HepG2 (cell line): ENCODE results near the gene DTD2. TPM values are rescaled to one million over a fixed set of nuclear protein-coding genes. Genes with fewer than 3 reads are reported as not detected.

Source experiments
- ATAC-seq: fragments of 200-7000 bp; cut with Tn5 transposase; 3 replicates; pipeline ENCODE4 v1.9.1; 2020; ENCODE audit warnings: mild to moderate bottlenecking, moderate library complexity
- BruUV-seq: library from RNA; stranded (reverse); fragments of 400-500 nt; replicated peaks from 2 replicates; lab custom pipeline; 2021; lab: Mats Ljungman, UMichigan
- CTCF ChIA-PET: fragments of 300-600 bp; formaldehyde crosslinking; extraction: SDS; loops from one replicate; lab custom pipeline; 2021; ENCODE audit warnings: low total read pairs, inconsistent platforms, low intra/inter-chr PET ratio; lab: Yijun Ruan, JAX
- POLR2A ChIA-PET: fragments of 350-600 bp; sonication (Branson Sonifier 250); formaldehyde crosslinking; loops from one replicate; lab custom pipeline; 2020; ENCODE audit warnings: antibody characterized with exemption, inconsistent platforms; lab: Yijun Ruan, JAX
- DNase-seq: peaks from one replicate; pipeline ENCODE4 v3.0.0-alpha.2; 2015; ENCODE audit warnings: low spot score
- FAIRE-seq: peaks from 3 replicates; lab custom pipeline; 2011; peaks lifted over from hg19 to GRCh38; lab: Jason Lieb, UNC
- H2AFZ ChIP-seq: one replicate; pipeline ENCODE4 v1.6.1; 2011; ENCODE audit warnings: low read length, inconsistent platforms
- H3K27ac ChIP-seq: fragments of 300-600 bp; 3 replicates; pipeline ENCODE4 v1.8.0; 2011; ENCODE audit warnings: mixed run types, mild to moderate bottlenecking, mixed read lengths, low read length, inconsistent platforms; ENCODE audit not compliant: insufficient read depth; ENCODE audit errors: extremely low read length
- H3K27me3 ChIP-seq, 2 experiments: fragments of 200-600 bp in 1 of 2; 2 replicates in 1 of 2; 3 replicates in 1 of 2; pipeline versions ENCODE4 v1.6.0 to v1.8.0; 2011; ENCODE audit warnings: low read length in 2 of 2, mild to moderate bottlenecking in 2 of 2, moderate library complexity in 2 of 2, inconsistent platforms in 1 of 2; ENCODE audit not compliant: insufficient read depth in 2 of 2, control insufficient read depth in 1 of 2
- H3K36me3 ChIP-seq, 2 experiments: fragments of 200-600 bp in 1 of 2; replicated peaks in 1 of 2; 2 replicates in 1 of 2; 3 replicates in 1 of 2; pipeline versions ENCODE4 v1.5.1 to v1.8.0; 2011; ENCODE audit warnings: low read length in 2 of 2, inconsistent platforms in 1 of 2; ENCODE audit not compliant: insufficient read depth in 2 of 2, control insufficient read depth in 1 of 2
- H3K4me1 ChIP-seq: 2 replicates; pipeline ENCODE4 v1.5.1; 2012; ENCODE audit warnings: low read length, inconsistent platforms; ENCODE audit not compliant: insufficient read depth
- H3K4me2 ChIP-seq: 2 replicates; pipeline ENCODE4 v1.6.0; 2011; ENCODE audit warnings: low read depth, low read length, inconsistent platforms
- H3K4me3 ChIP-seq, 3 experiments: fragments of 200-600 bp in 1 of 3; sonication (generic), shearing (Covaris generic) in 1 of 3; replicated peaks in 1 of 3; 2 replicates each; pipeline ENCODE4 v1.5.1; 2011 to 2016; ENCODE audit warnings: low read length in 3 of 3, inconsistent platforms in 2 of 3, low read depth in 2 of 3, mild to moderate bottlenecking in 2 of 3, control low read depth in 1 of 3, mixed read lengths in 1 of 3; ENCODE audit not compliant: insufficient read depth in 1 of 3
- H3K79me2 ChIP-seq: one replicate; pipeline ENCODE4 v1.6.1; 2011; ENCODE audit warnings: low read length, inconsistent platforms; ENCODE audit not compliant: insufficient read depth
- H3K9ac ChIP-seq: 2 replicates; pipeline ENCODE4 v1.6.0; 2011; ENCODE audit warnings: mild to moderate bottlenecking, low read depth, low read length, inconsistent platforms; ENCODE audit not compliant: insufficient read depth
- H3K9me3 ChIP-seq: 2 replicates; pipeline ENCODE4 v1.5.1; 2012; ENCODE audit warnings: mild to moderate bottlenecking, low read length
- H4K20me1 ChIP-seq: 2 replicates; pipeline ENCODE4 v1.6.0; 2011; ENCODE audit warnings: inconsistent platforms, mild to moderate bottlenecking, low read length, moderate library complexity; ENCODE audit not compliant: insufficient read depth
- ATRX ChIP-seq: sonication (generic); formaldehyde crosslinking; IDR thresholded peaks from 2 replicates; pipeline ENCODE4 v1.4.0; 2020; ENCODE audit warnings: missing genetic modification reagents, borderline replicate concordance
- SMAD3 ChIP-seq: sonication (generic); formaldehyde crosslinking; IDR thresholded peaks from 2 replicates; pipeline ENCODE4 v1.4.0; 2020; ENCODE audit warnings: missing genetic modification reagents
- SP5 ChIP-seq: IDR thresholded peaks from 2 replicates; pipeline ENCODE4 v1.6.1; 2016; ENCODE audit warnings: low read depth, borderline replicate concordance
- TBL1XR1 ChIP-seq: fragments of 150-350 bp; IDR thresholded peaks from 2 replicates; pipeline ENCODE4 v1.6.1; 2014; ENCODE audit warnings: borderline replicate concordance, low read length; ENCODE audit not compliant: partially characterized antibody
- ZBED4 ChIP-seq: sonication (generic); formaldehyde crosslinking; IDR thresholded peaks from 2 replicates; pipeline ENCODE4 v1.4.0; 2020; ENCODE audit warnings: missing genetic modification reagents, borderline replicate concordance
- ZNF10 ChIP-seq: sonication (generic); formaldehyde crosslinking; IDR thresholded peaks from 2 replicates; pipeline ENCODE4 v1.4.0; 2020; ENCODE audit warnings: mild to moderate bottlenecking, low read depth, missing genetic modification reagents, borderline replicate concordance
- WGBS: methylation state at CpG from one replicate; pipeline ENCODE4 v1.1.6; 2017; ENCODE audit warnings: low lambda C conversion rate; 5-methylcytosine and 5-hydroxymethylcytosine counted together
- in situ Hi-C: cut with HindIII; loops from 2 replicates; pipeline ENCODE4 v1.10.0; 2017; ENCODE audit warnings: low pct_unique_long_range_greater_than_20kb; ENCODE audit not compliant: extremely low pct_ligation_motif_present
- intact Hi-C: fragments of 100-400 bp; cut with micrococcal nuclease; formaldehyde crosslinking; loops from one replicate; pipeline ENCODE4 v1.10.0; 2022; ENCODE audit not compliant: unreplicated experiment
- polyA plus RNA-seq, 8 experiments: library from polyadenylated mRNA; depleted of rRNA in 3 of 8; stranded (reverse) in 7 of 8; unstranded in 1 of 8; fragments of >200 nt; fragmentation: Illumina TruSeq in 4 of 8; extraction: Trizol in 4 of 8; gene quantifications; 2 replicates each; pipeline versions ENCODE4 v1.2.1 to v1.2.3, GENCODE V29; 2011 to 2016; ENCODE audit warnings: low read depth in 4 of 8, missing spikeins in 1 of 8, mixed read lengths in 1 of 8; ENCODE audit not compliant: insufficient read depth in 1 of 8
- total RNA-seq, 5 experiments: library from RNA; depleted of rRNA; stranded (reverse); fragments of >200 nt; fragmentation: Illumina TruSeq; extraction: Trizol; gene quantifications; 2 replicates each; pipeline ENCODE4 v1.2.3, GENCODE V29; 2016; ENCODE audit warnings: low read depth in 1 of 5
- TF ChIP-seq, protein P1 (sequence below): IDR thresholded peaks from 2 replicates; pipeline ENCODE4 v1.6.1; 2016; ENCODE audit warnings: missing compliant biosample characterization, missing genetic modification reagents, borderline replicate concordance
- TF ChIP-seq, protein P2 (sequence below): sonication (generic); formaldehyde crosslinking; conservative IDR thresholded peaks from 2 replicates; pipeline ENCODE4 v1.4.0; 2020; ENCODE audit warnings: missing genetic modification reagents

The DTD2 gene
- total and polyA plus RNA-seq, 2 of the 13 experiments (the other 11 are each of a cell fraction or from before 2014, with no cell fraction given) = 22.3 to 49.8 TPM

- FAIRE-seq = no peak
These were observed 30.6 kb downstream of the DTD2 start for GRCh38 chr14:31426663-31427062.

More at GRCh38 chr14:31426663-31427062, 30.6 kb downstream of the DTD2 start:
- Histone ChIP-seq H3K27ac (no peak overlapping the region), H3K9me3 (no peaks in the 10 kb centered on the region), H3K9ac (no peak overlapping the region), H3K36me3 (no peaks in the 10 kb centered on the region), H3K27me3 (no peaks in the 10 kb centered on the region), H3K79me2 (no peaks in the 10 kb centered on the region), H3K4me1 (peaks cover 7% of the 10 kb centered on the region), H3K4me2 (no peak overlapping the region), H2AFZ (no peak overlapping the region), H3K4me3 (no peak overlapping the region), H4K20me1 (no peaks in the 10 kb centered on the region)
- intact Hi-C loops (no loop called here), in situ Hi-C loops (no loop called here)
- CTCF ChIA-PET = no interaction called here
- no TSS peak for BruUV-seq
- no peak for ATAC-seq
- TF ChIP-seq ZNF10 (CRISPR knock-in tag) = no peak
- no peak for TF ChIP-seq SMAD3 (CRISPR knock-in tag)
- no peak for TF ChIP-seq TBL1XR1
- no peak for TF ChIP-seq ZBED4 (CRISPR knock-in tag)
- TF ChIP-seq, protein P1, sequence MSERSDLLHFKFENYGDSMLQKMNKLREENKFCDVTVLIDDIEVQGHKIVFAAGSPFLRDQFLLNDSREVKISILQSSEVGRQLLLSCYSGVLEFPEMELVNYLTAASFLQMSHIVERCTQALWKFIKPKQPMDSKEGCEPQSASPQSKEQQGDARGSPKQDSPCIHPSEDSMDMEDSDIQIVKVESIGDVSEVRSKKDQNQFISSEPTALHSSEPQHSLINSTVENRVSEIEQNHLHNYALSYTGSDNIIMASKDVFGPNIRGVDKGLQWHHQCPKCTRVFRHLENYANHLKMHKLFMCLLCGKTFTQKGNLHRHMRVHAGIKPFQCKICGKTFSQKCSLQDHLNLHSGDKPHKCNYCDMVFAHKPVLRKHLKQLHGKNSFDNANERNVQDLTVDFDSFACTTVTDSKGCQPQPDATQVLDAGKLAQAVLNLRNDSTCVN (CRISPR knock-in tag) = no peak
- TF ChIP-seq, protein P2, sequence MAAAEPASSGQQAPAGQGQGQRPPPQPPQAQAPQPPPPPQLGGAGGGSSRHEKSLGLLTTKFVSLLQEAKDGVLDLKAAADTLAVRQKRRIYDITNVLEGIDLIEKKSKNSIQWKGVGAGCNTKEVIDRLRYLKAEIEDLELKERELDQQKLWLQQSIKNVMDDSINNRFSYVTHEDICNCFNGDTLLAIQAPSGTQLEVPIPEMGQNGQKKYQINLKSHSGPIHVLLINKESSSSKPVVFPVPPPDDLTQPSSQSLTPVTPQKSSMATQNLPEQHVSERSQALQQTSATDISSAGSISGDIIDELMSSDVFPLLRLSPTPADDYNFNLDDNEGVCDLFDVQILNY (CRISPR knock-in tag) = no peak
- no peak for TF ChIP-seq ATRX (CRISPR knock-in tag)
- no peak for TF ChIP-seq SP5
- 65% methylated on average over 2 of the region's 2 CpGs for WGBS
- DNase-seq = no peak
- POLR2A ChIA-PET = interaction anchor here (1.0 to 3.2 kb wide), 2 partner anchors 25 to 30 kb away, joined by 3 to 17 read pairs; partner anchors contain the start of gene DTD2
